Naive thymus-derived CD8-positive, alpha-beta T cell (primary cell): Measurements from ENCODE around the gene ZBTB22. TPM values are rescaled to one million over a fixed set of nuclear protein-coding genes. Genes with fewer than 3 reads are reported as not detected.

Experiments
- microRNA-seq: library from miRNA; unstranded; fragments of <30 nt; microRNA quantifications from one replicate; pipeline ENCODE4 v1.2.0, GENCODE V29; 2022; ENCODE audit warnings: borderline microRNAs expressed
- polyA plus RNA-seq, 3 donors: library from polyadenylated mRNA; unstranded; fragments of 300-500 nt; fragmentation: Illumina TruSeq; gene quantifications; one replicate each; pipeline ENCODE4 v1.2.3, GENCODE V29; 2021
- total RNA-seq, 8 experiments: library from RNA in 2 of 8; stranded (reverse) in 2 of 8; gene quantifications; one replicate each; pipeline ENCODE4 v1.2.3 and lab custom pipeline; 2021 to 2026

ZBTB22 gene
- total and polyA plus RNA-seq, 5 experiments from 2014 or later: 10.4 to 33.6 (median 13.4) TPM

Small RNA genes within 50 kb of the gene (microRNA-seq; reads per million reads assigned to microRNA genes)
- gene MIR6834: not detected
- gene MIR6873: not detected

Other genes starting within 250 kb of the ZBTB22 start
- 10 to 100 TPM; 32.6 to 35.9 TPM for gene HLA-DPA1, start 244.1 kb downstream of the ZBTB22 start, total RNA-seq
- 100 to 1,000 TPM in 1 of 3 donors, 10 to 100 TPM in 2; 19.5 to 121 (median 77.1) TPM for gene HLA-DPA1, start 244.1 kb downstream of the ZBTB22 start, polyA plus RNA-seq
- 10 to 100 TPM; 42.8 to 44.0 TPM for gene HLA-DPB1, start 241.8 kb downstream of the ZBTB22 start, total RNA-seq
- gene HLA-DPB1, start 241.8 kb downstream of the ZBTB22 start, polyA plus RNA-seq: 100 to 1,000 TPM in 2 of 3 donors, 10 to 100 TPM in 1; 62.2 to 228 (median 186) TPM
- 1 to 10 TPM; 7.5 to 8.0 TPM for gene COL11A2, start 125.3 kb downstream of the ZBTB22 start, total RNA-seq
- under 1 TPM; 0.08 to 0.48 (median 0.13) TPM for gene COL11A2, start 125.3 kb downstream of the ZBTB22 start, polyA plus RNA-seq
- 100 to 1,000 TPM; 126 to 127 TPM for gene RXRB, start 117.1 kb downstream of the ZBTB22 start, total RNA-seq
- 10 to 100 TPM in 1 of 3 donors, 1 to 10 TPM in 2; 6.6 to 10.9 (median 7.3) TPM for gene RXRB, start 117.1 kb downstream of the ZBTB22 start, polyA plus RNA-seq
- gene SLC39A7, start 116.9 kb downstream of the ZBTB22 start, total RNA-seq: 10 to 100 TPM; 35.5 to 36.4 TPM
- 10 to 100 TPM; 18.8 to 23.8 (median 21.8) TPM for gene SLC39A7, start 116.9 kb downstream of the ZBTB22 start, polyA plus RNA-seq
- 10 to 100 TPM; 28.7 to 29.0 TPM for gene HSD17B8, start 113.1 kb downstream of the ZBTB22 start, total RNA-seq
- gene HSD17B8, start 113.1 kb downstream of the ZBTB22 start, polyA plus RNA-seq: 10 to 100 TPM; 75.0 to 79.2 (median 75.9) TPM
- gene RING1, start 109.2 kb downstream of the ZBTB22 start, total RNA-seq: 10 to 100 TPM; 58.3 to 59.1 TPM
- gene RING1, start 109.2 kb downstream of the ZBTB22 start, polyA plus RNA-seq: 10 to 100 TPM; 12.1 to 12.5 (median 12.4) TPM
- 100 to 1,000 TPM; 116 TPM for gene VPS52, start 45.9 kb downstream of the ZBTB22 start, total RNA-seq
- 10 to 100 TPM in 2 of 3 donors, 1 to 10 TPM in 1; 9.3 to 19.3 (median 15.2) TPM for gene VPS52, start 45.9 kb downstream of the ZBTB22 start, polyA plus RNA-seq
- gene RPS18, start 45.7 kb downstream of the ZBTB22 start, total RNA-seq: 1,000 to 10,000 TPM; 4,620 to 4,686 TPM
- over 10,000 TPM in 2 of 3 donors, 1,000 to 10,000 TPM in 1; 9,896 to 11,320 (median 11,293) TPM for gene RPS18, start 45.7 kb downstream of the ZBTB22 start, polyA plus RNA-seq
- 10 to 100 TPM; 37.8 to 41.9 TPM for gene B3GALT4, start 40.6 kb downstream of the ZBTB22 start, total RNA-seq
- 10 to 100 TPM; 14.5 to 20.4 (median 18.7) TPM for gene B3GALT4, start 40.6 kb downstream of the ZBTB22 start, polyA plus RNA-seq
- gene WDR46, start 28.5 kb downstream of the ZBTB22 start, total RNA-seq: 10 to 100 TPM; 53.3 to 59.0 TPM
- 10 to 100 TPM; 71.3 to 83.7 (median 74.1) TPM for gene WDR46, start 28.5 kb downstream of the ZBTB22 start, polyA plus RNA-seq
- gene PFDN6, start 28.1 kb downstream of the ZBTB22 start, total RNA-seq: 10 to 100 TPM; 30.4 to 36.6 TPM
- 10 to 100 TPM; 33.4 to 38.2 (median 35.5) TPM for gene PFDN6, start 28.1 kb downstream of the ZBTB22 start, polyA plus RNA-seq
- gene RGL2, start 18.8 kb downstream of the ZBTB22 start, total RNA-seq: 10 to 100 TPM; 60.3 to 66.4 TPM
- 1 to 10 TPM; 5.3 to 9.9 (median 7.0) TPM for gene RGL2, start 18.8 kb downstream of the ZBTB22 start, polyA plus RNA-seq
- 100 to 1,000 TPM; 212 to 215 TPM for gene TAPBP, start 3.7 kb downstream of the ZBTB22 start, total RNA-seq
- gene TAPBP, start 3.7 kb downstream of the ZBTB22 start, polyA plus RNA-seq: 100 to 1,000 TPM; 259 to 372 (median 327) TPM
- gene DAXX, start 5.2 kb upstream of the ZBTB22 start, total RNA-seq: 10 to 100 TPM; 88.0 to 88.1 TPM
- gene DAXX, start 5.2 kb upstream of the ZBTB22 start, polyA plus RNA-seq: 100 to 1,000 TPM in 1 of 3 donors, 10 to 100 TPM in 2; 77.5 to 132 (median 86.5) TPM
- gene KIFC1, start 74.1 kb upstream of the ZBTB22 start, total RNA-seq: 1 to 10 TPM in 1 of 2 experiments, under 1 TPM in 1; 0.60 to 1.2 TPM
- under 1 TPM in 2 of 3 donors, not detected in 1; 0.26 to 0.46 TPM for gene KIFC1, start 74.1 kb upstream of the ZBTB22 start, polyA plus RNA-seq
- 100 to 1,000 TPM; 213 to 223 TPM for gene PHF1, start 93.3 kb upstream of the ZBTB22 start, total RNA-seq
- 10 to 100 TPM; 44.3 to 71.4 (median 45.3) TPM for gene PHF1, start 93.3 kb upstream of the ZBTB22 start, polyA plus RNA-seq
- 100 to 1,000 TPM; 198 to 201 TPM for gene CUTA, start 100.4 kb upstream of the ZBTB22 start, total RNA-seq
- 100 to 1,000 TPM; 338 to 441 (median 385) TPM for gene CUTA, start 100.4 kb upstream of the ZBTB22 start, polyA plus RNA-seq
- 10 to 100 TPM; 57.0 to 66.6 TPM for gene SYNGAP1, start 102.3 kb upstream of the ZBTB22 start, total RNA-seq
- 1 to 10 TPM in 2 of 3 donors, under 1 TPM in 1; 0.38 to 1.9 (median 1.4) TPM for gene SYNGAP1, start 102.3 kb upstream of the ZBTB22 start, polyA plus RNA-seq
- gene ZBTB9, start 136.8 kb upstream of the ZBTB22 start, total RNA-seq: 10 to 100 TPM; 10.6 to 11.9 TPM
- 10 to 100 TPM in 1 of 3 donors, 1 to 10 TPM in 2; 3.7 to 10.4 (median 6.4) TPM for gene ZBTB9, start 136.8 kb upstream of the ZBTB22 start, polyA plus RNA-seq